Lung microvascular endothelial cell (primary cell): ENCODE data around the gene ZNF358. TPM values are rescaled to one million over a fixed set of nuclear protein-coding genes. Genes with fewer than 3 reads are reported as not detected.
A peak's percentile ranks its signal among the peaks of the same experiment; 100 is the strongest.
"Not testable (repeated sequence)": the region's sequence is repeated elsewhere in the genome, so short reads cannot be mapped to it uniquely, and the experiment has no call there.

ENCODE experiments used
- DNase-seq, 2 donors: peaks; one replicate each; pipeline versions ENCODE4 v3.0.0 to v3.0.0-alpha.2; 2010; ENCODE audit warnings: low read depth in 2 of 2
- total RNA-seq: library from RNA; depleted of rRNA; stranded (reverse); fragments of >200 nt; gene quantifications from 2 replicates; pipeline ENCODE4 v1.2.1, GENCODE V29; 2014

Gene ZNF358
- total RNA-seq, 1 donor from 2014 or later, result 12.9 TPM

DNA sequence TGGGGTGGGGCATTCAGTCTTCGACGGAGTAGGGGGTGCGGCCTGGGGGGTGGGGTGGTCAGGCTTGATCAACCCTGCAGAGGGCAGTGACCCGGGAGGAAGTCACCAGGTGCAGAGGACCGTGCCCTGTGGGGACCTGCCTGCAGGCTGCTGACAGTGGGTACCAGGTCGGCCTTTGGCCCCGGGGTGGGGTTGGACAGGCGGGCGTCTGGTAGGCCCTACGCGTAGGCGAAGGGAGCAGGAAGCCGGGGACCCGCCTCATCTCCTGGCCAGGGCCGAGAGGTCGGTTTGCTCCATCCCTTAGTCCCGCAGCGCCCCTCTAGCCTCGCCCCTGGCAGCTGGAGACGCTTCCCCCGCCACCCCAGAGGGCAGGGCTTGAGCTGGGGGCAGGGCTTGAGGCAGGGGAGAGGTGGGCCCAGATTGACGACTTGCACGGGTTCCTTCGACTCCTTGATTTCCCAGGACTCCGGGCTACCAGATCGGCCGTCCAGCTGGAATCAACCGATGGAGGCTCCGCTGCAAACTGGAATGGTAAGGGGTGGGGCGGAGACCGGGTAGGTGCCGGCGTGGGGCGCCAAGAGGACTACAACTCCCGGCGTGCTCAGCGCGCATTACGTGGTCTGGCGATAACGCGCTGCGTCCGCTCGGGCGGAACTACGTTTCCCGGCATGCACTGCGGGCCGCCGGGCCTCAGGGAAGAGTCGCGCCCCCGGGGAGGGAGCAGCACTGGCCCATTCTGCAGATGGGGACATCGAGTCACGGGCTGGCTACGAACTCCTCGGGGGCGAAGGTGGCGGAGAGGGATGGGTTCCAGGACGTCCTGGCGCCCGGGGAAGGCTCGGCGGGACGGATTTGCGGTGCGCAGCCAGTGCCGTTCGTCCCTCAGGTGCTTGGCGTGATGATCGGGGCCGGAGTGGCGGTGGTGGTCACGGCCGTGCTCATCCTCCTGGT lies 19.4 kb downstream of the ZNF358 start, which contains the start of gene PNPLA6:
Gene PNPLA6, plus strand, starts transcription at position 671 of the 951 bp plus-strand sequence. Its CDS starts 72 bp downstream, at position 743.
- peak; percentile 96 to 98 for DNase-seq

DNA sequence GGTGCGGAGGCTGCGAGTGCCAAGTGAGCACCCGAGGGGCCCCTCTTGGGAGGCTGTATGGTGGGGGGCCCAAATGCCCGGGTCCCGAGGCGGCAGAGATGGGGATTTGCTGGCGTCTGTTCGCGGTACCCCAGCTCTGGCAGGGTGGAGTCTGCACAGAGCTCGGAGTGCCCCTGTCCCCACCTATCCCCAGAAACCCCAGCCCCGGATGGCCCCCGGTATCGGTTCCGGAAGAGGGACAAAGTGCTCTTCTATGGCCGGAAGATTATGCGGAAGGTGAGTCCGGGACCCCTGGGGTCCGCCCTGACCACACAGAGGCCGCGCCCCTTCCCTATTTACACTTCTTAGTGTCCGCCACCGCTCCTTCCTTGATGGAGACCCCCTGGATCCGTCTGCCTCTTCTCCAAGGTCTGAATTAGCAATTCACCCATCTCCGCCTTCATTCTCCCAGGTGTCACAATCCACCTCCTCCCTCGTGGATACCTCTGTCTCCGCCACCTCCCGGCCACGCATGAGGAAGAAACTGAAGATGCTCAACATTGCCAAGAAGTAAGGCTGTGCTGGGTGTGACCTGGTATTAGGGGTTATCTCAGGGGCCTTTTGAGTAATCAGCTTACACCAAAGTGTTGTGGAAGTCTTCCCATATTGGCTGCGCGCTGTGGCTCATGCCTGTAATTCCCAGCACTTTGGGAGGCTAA lies 20.2 kb downstream of the ZNF358 start:
- DNase-seq, result no peak

DNA sequence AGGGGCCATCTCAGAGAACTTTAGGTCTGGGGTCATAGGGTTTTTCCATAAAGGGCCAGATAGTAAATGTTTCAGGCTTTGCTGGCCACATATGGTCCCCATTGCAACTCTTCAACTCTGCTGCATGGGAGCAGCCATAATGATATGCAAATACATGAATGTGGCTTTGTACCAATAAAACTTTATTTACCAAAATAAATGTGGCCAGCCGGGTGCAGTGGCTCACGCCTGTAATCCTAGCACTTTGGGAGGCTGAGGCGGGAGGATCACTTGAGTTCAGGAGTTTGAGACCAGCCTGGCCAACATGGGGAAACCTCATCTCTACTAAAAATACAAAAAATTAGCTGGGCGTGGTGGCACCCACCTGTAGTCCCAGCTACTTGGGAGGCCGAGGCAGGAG lies 23.1 kb downstream of the ZNF358 start:
- DNase-seq, result not testable (repeated sequence)

DNA sequence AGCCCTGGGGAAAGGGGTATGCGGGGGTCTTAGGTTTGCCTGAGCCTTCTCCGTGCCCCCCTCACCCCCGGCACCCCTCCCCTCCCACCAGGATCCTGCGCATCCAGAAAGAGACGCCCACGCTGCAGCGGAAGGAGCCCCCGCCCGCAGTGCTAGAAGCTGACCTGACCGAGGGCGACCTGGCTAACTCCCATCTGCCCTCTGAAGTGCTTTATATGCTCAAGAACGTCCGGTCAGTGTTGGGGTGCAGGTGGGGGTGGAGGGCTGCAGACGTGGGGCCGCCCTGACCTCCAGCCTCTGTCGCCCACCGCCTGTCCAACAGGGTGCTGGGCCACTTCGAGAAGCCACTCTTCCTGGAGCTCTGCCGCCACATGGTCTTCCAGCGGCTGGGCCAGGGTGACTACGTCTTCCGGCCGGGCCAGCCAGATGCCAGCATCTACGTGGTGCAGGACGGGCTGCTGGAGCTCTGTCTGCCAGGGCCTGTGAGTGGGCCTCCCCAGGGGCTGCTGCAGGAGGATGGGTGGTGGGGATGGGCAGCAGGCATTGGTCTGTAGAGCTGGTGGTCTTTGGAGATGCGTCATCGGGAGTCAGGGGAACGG lies 24.0 kb downstream of the ZNF358 start:
- no peak for DNase-seq

DNA sequence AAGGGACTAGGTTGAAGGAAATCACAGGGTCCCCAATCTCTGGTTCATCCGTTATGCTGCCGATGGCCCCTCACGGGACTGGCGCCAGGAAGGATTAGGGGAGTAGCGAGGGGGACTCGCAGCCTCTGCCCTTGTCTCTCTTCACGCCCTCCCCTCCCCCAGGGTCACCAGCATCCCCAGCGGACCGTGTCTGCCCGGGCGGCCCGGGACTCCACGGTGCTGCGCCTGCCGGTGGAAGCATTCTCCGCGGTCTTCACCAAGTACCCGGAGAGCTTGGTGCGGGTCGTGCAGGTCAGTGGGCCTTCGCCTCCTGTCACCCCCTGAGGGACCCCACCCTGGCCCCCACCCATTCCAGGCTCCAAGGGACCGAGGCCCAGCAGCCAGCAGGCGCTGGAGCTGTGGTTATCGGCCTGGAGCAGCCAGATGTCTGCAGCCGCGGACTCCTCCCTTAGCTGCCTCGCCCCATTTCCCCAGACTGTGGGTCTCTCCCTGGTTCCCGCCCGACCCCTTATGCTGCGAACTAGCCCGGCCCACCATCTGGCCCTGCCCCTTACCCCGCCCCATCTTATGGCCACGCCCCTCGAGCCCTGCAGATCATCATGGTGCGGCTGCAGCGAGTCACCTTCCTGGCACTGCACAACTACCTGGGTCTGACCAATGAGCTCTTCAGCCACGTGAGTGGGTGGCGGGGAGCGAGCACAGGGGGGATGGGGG lies 25.0 kb downstream of the ZNF358 start:
- peak; percentile 39 to 41 for DNase-seq

DNA sequence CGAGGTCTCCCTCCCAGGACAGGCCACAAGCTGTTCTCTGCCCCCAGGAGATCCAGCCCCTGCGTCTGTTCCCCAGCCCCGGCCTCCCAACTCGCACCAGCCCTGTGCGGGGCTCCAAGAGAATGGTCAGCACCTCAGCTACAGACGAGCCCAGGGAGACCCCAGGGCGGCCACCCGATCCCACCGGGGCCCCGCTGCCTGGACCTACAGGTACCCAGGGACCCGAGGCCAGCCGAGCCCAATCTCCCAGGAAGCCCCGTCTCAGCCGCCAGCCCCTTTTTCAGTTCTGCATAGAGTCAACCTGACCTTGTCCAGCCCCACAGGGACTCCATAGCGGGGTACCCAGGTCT lies 25.5 kb downstream of the ZNF358 start:
- DNase-seq, result no peak

DNA sequence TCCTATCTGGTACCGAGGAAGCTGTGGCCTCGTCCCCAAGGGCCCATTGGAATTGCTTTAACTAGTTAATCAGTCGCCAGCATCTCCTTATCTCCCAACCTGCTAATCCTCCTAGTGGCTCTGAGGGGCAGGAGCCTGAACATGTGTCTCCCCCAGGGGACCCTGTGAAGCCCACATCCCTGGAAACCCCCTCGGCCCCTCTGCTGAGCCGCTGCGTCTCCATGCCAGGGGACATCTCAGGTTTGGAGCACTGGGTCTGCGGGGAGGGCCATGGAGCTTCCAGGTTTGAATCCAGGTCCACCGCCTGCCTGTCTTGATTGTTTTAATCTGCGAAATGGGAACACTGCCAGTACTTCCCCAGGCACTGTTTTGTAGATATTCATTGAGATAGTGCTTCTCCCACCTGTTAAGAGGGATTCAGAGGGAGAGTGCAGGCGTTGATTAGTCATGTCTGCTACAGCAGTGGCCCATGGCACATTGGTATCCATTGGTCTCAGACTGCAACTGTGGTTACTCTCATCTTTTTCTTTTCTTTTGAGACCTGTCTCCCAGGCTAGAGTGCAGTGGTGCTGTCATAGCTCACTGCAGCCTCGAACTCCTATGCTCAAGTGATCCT lies 26.0 kb downstream of the ZNF358 start:
- no peak for DNase-seq

DNA sequence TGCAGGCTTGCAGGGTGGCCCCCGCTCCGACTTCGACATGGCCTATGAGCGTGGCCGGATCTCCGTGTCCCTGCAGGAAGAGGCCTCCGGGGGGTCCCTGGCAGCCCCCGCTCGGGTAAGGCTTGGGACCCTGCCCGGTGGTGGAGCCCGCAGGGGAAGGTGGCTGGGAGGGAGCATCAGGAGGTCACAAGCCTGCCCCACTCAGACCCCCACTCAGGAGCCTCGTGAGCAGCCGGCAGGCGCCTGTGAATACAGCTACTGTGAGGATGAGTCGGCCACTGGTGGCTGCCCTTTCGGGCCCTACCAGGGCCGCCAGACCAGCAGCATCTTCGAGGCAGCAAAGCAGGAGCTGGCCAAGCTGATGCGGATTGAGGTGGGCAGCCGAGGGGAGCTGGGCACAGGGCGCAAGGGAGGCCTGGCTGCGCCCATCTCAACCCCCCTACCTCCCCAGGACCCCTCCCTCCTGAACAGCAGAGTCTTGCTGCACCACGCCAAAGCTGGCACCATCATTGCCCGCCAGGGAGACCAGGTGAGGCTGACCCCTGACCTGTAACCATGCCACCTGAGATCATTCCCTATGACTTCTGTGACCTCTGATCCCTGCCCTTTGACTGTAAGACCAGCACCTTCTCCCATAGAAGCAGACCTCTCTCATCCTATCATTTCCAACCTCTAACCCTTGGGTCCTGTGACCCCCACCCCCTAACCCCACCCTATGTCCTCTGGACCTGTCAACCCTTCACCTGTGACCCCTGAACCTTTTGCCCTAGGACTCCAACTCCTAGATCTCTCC lies 26.8 kb downstream of the ZNF358 start:
- DNase-seq, result no peak

DNA sequence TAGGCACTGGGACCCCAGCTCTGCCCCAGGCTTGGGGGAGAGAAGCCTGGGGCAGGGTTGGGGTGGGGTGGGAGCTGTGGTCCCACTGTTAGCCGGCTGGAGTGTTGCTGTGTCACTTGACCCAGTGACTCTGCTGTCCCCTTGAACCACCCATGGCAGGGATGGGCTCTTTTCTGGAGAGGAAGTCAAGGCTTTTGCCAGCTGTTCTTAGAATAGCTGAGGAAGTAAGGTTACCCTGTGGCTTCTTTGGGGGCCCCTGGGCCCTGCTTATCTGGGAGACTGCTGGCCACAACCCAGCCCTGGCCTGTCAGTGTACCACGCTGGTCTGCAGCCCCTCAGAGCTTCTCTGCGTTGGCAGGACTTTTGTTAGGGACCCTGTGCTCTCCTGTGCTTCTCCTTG lies 28.7 kb downstream of the ZNF358 start:
- DNase-seq, result no peak

DNA sequence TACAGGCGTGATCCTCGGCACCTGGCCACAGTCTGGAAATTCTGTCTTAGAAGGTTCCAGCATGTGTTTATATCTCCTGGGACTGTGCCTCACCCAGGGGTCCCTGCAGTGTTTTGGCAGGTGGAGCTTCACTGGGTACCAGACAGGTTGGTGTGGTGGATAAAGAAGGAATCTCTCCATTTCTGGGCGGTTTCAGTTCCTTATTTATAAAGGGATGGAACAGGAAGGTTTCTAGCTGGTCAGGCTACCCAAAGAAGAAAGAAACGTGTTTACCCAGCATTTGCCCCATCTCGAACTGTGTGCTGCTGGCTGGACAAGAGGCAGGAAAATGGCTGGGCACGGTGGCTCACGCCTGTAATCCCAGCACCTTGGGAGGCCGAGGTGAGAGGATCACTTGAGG lies 29.4 kb downstream of the ZNF358 start:
- DNase-seq, result no peak

DNA sequence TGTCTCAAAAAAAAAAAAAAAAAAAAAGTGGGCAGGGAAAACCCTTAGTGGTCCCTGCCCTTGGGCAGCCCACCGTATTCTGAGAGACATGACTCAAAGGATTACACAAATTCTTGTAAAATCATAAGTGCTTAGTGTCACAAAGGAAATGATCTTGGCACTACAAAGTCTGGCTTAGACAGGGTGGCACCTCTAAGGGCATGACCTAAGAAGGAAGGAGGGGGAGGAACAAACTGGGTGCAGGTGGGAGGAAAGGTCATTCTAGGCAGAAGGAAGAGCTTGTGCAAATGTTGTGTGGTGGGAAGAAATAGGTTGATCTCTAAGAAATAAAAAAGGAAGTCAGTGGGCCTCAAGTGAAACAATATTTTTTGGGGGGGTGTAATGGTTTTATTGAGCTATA lies 30.0 kb downstream of the ZNF358 start:
- DNase-seq, result no peak

DNA sequence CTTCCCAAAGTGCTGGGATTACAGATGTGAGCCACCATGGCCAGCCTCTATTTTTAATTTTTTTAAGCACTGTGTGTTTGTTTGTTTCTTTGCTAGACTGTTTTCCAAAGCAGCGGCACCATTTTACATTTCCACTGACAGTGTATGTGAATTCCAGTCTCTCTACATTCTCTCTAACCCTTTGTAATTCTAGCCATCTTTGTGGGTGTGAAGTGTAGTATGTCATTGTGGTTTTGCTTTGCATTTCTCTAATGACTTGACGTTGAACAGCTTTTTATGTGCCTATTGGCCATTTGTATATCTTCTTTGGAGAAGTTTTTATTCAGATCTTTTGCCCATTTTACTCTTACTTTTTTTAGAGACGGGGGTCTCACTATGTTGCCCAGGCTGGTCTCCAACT lies 31.3 kb downstream of the ZNF358 start:
- DNase-seq, result no peak

DNA sequence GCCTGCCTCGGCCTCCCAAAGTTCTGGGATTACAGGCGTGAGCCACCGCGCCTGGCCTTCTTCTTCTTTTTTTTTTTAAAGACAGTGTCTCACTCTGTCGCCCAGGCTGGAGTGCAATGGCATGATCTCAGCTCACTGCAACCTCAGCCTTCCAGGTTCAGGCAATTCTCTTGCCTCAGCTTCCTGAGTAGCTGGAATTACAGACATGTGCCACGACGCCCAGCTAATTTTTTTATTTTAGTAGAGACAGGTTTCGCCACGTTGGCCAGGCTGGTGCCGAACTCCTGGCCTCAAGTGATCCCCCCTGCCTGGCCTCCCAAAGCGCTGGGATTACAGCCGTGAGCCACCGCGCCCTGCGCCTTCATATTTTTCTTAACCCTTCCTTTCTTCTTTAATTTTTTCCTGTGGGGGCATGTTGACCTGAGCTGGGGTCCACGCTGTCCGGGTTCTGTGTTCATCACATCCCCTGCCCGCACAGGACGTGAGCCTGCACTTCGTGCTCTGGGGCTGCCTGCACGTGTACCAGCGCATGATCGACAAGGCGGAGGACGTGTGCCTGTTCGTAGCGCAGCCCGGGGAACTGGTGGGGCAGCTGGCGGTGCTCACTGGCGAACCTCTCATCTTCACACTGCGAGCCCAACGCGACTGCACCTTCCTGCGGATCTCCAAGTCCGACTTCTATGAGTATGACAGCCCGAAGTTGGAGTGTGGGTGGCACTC lies 33.7 kb downstream of the ZNF358 start:
- no peak for DNase-seq

DNA sequence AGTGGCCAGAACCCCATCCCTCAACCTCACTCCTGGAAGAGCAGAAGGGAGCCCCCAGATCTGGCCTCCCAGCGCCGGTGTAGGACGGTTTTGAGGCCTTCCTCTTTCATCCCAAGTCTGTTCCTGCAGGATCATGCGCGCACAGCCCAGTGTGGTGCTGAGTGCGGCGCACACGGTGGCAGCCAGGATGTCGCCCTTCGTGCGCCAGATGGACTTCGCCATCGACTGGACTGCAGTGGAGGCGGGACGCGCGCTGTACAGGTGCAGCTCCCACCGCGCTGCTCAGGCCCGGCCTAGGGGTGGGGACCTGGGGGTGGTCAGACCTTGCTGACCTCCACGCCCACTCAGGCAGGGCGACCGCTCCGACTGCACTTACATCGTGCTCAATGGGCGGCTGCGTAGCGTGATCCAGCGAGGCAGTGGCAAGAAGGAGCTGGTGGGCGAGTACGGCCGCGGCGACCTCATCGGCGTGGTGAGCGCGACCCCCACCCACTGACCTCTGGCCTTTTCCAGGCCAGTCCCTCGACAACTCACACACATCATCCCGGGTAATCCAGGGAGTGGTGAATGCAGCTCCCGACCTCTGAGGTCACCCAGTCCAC lies 34.4 kb downstream of the ZNF358 start:
- DNase-seq, result no peak

DNA sequence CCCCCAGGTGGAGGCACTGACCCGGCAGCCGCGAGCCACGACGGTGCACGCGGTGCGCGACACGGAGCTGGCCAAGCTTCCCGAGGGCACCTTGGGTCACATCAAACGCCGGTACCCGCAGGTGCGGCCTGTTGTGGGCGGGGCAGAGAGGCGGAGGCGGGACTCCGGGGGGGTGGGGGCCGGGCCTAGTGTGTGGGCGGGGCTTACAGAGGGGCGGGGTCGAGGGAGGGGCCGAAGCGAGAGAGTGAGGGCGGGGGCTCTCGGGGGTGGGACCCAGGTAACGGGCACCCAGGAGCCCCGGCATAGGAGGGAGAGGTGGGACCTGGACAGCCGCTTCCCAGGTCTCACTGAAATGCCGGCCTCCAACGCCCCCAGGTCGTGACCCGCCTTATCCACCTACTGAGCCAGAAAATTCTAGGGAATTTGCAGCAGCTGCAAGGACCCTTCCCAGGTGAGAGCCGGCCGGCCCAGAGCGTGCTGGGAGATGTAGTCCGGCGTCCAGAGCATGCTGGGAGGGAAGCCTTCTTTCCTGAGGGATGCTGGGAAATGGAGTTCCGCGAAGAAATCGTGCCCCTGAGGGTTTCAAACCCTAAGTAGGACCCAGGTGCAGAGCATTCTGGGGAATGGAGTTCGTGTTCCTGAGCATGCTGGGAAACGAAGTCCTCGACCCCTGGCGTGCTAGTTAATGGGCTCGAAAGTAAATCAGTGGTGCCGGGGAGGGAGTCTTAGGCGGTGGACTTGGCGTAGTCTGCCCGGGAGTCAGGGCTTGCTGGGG lies 35.3 kb downstream of the ZNF358 start:
- DNase-seq, result peak in 1 of 2 donors; percentile 68

DNA sequence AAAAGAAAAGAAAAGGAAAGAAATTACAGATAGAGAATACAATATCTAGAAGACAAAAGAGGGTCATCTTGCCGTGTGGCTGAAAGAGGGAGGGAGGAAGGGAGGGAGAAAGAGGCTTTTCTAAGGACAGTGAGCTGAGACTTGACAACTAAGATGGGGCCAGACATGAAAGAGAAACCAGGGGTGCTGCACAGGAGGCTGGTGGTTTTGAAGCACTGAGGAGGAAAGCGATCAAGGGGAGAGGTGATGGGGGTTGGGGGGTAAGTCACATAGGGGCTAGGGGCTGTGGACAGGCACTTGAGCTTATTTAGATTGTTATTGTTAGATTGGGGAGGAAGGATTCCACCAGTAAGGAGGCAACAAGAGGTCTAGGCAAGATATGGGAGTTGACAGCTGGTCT lies 36.9 kb downstream of the ZNF358 start:
- no peak for DNase-seq

DNA sequence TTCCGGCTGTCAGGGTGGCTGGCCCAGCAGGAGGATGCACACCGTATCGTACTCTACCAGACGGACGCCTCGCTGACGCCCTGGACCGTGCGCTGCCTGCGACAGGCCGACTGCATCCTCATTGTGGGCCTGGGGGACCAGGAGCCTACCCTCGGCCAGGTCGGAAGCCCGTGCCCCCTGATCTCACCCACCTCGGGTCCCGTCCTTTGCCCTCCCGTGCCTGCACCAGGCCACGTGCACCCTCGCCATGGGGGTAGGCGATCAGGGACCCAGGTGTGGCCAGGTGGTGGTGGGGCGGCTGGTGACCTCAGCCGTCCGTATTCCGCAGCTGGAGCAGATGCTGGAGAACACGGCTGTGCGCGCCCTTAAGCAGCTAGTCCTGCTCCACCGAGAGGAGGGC lies 38.7 kb downstream of the ZNF358 start:
- DNase-seq, result no peak
